Activated T-cell treated with anti-CD3 and anti-CD28 coated beads, Interleukin-2, amount 50 U/mL, for 48 hours (primary cell): ENCODE data around the gene TJP2.

Experiments used
- DNase-seq, 2 experiments: peaks; one replicate each; pipeline ENCODE4 v3.0.0-alpha.2; 2020

The TJP2 gene

DNA sequence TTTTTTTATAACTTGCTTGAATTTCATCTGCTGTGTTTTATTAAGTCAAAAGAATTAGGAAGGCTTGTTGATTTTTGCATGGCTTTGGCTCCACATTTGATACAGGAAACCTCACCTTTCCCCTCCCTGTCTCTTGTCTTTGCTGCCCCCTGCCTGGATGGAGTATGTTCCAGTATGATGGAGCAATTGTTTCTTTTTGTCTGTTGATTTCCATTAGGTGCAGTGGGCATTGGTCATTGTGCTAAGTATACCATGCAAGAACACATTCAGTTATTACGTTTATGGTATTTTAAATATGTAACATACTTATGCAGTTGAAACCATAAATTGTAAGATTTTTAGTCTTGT, 19.6 kb downstream of the TJP2 start:
- DNase-seq = no peak

DNA sequence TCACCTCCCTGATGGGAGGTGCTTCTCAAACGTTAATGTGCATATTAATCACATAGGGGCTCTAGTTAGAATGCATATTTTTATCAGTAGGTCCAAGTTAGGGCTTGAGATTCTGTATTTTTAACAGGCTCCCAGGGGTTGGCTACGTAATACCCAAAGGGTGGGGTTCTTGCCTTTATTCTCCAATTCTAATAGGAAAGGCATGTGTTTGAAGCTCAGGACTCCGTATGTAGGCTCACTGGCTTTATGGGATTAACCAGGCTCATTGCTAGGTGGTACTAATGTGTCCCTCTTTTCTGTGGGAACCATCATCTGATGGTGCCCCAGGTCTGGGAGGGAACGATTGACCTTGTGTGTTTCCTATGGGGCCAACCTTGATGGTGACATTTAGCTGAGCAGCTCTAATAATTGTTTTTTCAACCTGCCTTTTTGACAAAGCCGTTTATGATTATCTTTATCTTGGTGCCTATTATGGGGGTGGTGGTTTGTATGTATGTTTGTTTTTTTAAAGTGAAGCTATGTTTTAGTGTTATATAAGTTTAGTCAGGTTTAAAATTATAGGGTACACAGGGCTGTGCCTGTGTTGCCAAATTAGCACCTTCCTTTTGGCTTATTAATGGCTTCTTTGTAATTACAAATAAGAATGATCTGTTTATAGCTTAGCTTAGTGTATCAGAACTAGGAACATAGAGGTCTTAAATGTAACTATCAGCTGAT, 20.8 kb downstream of the TJP2 start:
- no peak for DNase-seq

DNA sequence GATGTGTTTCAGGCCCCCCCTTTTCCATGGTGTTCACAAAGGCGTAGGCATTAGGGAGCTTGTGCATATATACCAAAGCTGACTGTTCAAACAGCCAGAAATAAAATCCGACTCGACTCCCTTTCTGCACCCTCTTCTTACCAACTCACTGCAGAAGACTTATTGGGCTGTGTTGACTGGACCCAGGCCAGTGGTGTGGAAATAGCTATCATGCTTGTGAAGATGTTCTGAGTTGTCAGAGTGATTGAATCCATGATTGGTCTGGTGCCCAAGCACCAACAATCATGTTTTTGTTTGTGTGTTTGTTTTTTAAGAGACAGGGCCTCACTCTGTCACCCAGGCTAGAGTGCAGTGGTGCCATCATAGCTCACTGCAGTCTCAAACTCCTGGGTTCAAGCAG, 21.6 kb downstream of the TJP2 start:
- DNase-seq = no peak

DNA sequence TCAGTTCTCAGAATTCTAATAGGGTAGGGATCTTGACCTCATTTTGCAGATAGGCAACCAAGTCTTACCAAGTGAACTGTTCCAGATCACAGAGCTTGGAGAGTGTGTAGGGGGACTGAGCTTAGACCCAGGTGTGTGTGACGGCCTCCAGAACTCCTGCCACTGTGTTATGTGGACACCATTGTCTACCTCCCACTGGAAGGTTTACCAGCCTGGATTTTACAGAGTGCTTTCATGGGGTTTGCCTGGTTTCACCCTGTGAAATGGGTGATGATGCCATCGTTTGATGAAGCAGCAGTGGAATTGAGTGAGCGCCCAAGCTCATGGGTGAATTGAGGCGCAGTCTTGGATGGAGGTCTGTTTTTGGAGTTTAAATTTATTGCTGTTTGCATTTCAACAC, 23.6 kb downstream of the TJP2 start:
- DNase-seq = no peak

DNA sequence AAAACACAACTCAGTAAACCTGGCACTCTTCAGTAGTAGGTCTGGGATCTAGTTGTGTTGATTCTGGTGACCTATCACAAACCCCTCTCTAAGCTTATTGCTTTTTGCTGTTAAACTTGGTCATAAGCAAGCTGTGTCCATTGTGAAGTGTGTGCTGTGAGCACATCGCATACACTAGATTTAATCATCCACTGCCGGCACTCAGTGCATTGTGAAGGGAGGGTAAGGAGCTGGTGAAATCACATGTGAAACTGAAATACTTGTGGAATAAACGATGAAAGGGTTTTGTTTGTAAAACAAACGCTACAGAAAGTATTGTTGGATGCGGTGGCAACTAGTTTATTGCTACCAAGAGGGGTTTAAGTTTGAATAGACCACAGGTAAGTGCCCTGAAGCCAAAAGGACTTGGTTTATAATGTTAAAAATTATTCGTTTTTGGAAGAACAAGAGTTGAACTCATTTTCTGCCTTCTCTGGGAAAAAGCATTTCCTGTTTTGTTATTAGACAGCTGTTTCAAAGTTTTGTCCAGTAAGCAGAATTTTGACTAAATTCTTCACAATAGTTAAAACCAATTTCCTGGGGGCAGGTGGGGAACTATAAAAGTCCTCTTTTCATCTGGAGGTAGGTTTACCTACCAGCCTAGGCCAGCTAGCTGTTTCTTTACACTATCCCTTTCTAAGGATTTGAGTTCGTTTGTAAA, 24.6 kb downstream of the TJP2 start:
- DNase-seq = no peak

DNA sequence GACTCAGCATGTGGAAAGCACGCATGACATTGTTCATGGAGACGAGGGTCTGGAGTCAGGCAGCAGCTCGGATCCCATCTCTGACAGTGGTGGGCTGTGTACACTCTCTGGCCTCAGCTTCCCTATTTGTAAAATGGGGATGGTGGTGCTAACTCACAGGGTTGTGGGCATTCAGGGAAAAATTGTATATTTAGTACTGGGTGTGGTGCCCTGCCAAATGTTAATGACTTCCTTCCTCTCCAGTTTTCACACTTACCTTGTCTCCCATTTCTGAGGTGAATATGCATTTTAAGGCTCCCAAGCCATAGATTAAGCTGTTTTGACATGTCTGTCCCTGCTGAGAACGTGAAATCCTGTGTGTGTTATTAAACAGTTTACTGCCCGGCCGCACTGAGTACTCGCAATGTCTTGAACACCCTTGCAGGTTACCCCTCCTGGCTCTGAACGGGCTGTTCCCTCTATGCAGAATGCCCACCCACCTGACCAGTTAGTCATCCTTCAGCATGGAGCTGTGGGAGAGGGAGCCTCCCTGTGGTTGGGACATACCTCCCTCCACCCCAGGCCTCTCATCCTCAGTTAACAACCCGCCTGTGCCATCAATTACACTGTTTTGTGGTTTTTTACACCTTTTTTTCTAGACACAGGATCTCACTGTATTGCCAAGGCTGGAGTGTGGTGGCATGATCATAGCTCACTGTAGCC, 25.8 kb downstream of the TJP2 start:
- DNase-seq = no peak

DNA sequence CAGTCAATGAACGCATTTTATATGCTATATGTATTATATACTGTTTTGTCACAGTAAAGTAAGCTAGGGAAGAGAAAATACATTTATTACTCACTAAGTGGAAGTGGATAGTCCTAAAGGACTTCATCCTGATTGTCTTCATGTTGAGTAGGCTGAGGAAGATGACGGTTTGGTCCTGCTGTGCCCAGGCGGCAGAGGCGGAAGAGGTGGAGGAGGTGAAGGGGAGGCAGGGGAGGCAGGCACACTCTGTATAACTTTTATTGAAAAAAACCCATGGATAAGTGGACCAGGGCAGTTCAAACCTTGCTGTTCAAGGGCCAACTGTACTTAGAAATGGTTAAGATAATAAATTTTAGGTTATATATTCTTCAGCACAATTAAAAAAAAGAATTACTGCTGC, 28.5 kb downstream of the TJP2 start:
- no peak for DNase-seq

DNA sequence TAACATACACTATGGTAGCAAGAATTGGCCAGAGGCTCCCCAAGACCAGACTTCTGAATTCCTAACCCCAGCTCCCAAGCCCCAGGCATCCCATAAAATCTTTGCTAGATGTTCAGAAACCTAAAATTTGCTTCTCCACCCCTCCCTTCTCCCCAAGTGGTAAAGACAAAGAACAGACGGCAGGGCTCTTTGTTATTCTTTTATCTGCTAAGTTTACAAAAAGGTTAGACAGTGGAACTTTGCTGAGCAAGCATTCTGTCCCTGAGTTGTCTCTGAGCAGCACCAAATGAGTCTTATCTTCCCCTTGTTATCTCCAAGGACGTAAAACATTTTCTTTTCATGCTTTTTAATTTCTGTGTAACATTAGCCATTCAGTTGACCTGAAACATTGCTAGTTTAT, 30.2 kb downstream of the TJP2 start:
- no peak for DNase-seq

DNA sequence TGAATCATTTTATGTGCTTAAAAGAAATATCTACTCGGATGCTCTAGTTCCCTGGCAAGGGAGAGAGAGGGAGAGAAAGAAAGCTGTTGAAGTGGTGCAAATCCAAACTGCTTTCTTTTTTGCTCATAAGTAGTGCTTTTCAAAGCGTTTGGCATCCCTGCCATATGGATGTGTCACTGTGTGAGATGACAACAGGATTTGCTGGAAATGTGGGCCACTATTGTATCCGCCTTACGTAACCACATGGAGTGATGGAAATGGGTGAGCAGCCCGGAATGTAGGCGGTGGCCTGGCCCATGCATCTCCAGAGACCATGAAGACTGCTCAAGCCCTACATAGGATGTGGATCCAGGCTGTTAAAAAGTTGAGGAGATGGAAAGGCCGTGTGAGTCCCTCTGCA, 30.8 kb downstream of the TJP2 start:
- no peak for DNase-seq

DNA sequence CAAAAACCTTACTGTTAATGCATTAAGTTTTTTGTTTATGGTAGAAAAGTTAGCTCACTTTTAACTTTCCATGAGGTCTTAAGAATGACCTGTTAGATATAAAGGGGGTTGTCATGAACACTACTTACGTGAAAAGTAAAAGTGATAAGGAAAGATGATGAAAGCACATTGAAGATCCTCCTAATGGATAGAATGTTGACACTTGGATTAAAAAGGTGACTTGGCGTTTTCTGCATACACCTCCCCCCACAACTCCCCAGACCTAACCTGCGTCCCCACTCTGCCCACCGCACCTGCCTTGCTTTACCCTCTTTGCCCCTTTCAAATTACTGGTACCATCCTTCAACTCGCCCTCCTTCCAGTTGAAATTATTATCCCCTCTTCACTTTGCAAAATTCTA, 32.0 kb downstream of the TJP2 start:
- no peak for DNase-seq

DNA sequence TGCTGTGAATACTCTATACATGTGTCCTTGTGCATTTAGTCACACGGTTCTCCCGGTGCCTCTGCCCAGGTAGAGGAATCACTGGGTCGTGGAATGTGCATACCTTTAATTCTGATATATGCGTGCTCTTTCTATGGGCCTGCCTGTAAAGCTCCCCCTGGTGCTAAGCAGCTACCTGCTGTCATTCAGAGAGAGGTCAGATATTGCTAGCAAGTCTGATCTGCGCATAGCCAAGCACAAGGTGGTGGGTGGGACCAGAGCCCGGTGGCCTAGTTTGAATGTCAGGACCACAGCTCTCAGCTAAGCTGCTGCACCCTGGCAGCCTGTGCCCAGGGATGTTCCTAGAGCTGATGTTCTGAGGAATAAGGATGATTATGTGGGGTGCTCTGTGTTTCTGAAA, 33.4 kb downstream of the TJP2 start:
- DNase-seq = no peak

DNA sequence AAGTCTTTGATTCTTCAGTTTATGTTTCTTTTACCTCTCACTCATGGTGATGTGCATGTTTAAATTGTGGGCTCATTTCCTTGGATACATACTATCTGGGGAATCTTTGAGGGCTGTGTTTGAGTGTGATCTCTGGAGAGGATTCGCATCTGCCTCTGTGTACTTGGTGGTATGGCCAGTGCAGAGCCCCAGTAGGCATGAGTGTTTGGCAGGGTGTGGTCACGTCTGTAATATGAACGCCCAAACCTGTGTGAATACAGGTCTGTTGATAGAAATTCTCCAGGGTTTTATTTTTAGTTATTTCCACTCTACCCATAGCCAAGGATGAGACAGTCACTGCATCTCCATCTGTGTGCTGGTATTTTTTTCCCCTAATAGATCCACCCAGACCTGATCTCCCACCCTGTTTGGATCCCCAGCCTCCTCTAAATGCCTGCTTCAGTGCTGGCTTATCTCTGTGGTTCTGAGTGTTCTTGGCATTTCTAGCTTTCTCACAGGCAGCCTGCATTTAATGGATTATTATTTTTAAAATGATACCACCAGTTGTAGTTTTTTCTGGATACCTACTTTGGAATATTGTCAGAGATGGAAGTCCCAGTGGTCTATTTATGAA, 37.5 kb downstream of the TJP2 start:
- DNase-seq = no peak

DNA sequence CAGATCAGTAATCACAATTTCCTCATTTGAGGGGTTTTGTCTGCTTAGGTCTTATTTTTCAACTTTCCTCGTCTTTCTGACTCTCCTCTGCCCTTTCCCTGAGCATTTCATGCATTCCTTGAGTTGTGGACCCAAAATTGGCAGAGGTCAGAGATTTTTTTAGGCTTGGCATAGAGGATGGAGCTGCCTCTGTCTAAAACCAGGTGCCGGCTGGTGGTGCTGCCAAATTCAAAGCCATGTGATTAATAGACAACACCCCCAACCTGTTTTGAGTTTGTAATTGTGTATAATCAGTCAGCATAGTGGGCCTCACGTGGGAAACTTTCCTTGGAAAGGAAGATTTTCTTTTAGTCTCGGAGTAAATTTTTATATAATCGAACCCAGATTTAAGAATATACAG, 39.6 kb downstream of the TJP2 start:
- DNase-seq = no peak

DNA sequence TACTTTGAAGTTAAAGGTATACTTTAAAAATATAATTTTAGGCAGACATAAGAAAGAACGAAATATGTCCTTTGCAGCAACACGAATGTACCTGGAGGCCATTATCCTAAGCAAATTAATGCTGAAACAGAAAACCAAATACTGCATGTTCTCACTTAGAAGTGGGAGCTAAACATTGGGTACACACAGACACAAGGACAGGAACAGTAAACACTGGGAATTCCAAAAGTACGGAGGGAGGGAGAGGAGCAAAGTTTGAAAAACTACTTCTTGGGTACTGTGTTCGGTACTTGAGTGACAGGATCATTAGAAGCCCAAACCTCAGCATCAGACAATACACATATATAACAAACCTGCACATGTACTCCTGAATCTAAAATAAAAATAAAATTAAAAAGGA, 40.9 kb downstream of the TJP2 start:
- no peak for DNase-seq

DNA sequence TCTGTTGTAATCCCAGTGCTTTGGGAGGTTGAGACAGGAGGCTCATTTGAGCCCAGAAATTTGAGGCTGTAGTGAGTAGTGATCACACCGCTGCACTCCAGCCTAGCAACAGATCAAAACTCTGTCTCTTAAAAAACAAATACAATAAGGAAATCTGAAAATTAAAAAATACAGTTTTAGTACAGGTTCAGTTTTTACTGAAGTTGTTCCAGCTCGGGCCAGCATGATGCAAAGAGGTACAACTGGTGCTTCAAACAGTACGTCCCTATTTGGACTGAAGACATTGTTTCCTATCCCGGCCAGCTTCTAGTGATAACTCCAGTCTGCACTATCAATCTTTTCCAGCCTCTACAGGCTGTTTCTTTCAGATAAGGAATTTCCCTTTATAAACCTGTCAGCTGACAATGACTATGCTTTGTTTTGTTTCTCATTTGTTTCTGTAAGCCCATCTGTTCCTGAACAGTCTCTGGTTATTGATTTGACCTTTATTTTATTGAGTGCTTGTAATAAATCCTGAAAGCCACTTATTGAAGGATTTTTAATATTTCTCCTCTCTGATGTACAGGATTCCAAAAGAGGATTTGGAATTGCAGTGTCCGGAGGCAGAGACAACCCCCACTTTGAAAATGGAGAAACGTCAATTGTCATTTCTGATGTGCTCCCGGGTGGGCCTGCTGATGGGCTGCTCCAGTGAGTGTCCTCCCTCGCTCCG, 41.9 kb downstream of the TJP2 start:
- no peak for DNase-seq

DNA sequence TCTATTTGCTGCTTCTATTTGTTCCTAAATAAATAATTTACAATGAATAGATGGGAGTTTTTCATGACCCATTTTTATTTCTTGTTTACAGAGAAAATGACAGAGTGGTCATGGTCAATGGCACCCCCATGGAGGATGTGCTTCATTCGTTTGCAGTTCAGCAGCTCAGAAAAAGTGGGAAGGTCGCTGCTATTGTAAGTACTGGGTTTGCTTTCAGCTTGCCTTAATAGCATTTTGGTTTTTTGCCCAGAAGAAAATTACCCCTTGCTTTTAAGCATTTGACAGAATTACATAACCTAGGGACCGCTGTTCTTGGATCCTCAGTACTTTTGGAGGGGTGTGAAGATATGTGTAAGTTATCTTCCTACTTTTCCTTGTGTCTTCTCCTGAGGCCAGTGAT, 44.1 kb downstream of the TJP2 start:
- no peak for DNase-seq

DNA sequence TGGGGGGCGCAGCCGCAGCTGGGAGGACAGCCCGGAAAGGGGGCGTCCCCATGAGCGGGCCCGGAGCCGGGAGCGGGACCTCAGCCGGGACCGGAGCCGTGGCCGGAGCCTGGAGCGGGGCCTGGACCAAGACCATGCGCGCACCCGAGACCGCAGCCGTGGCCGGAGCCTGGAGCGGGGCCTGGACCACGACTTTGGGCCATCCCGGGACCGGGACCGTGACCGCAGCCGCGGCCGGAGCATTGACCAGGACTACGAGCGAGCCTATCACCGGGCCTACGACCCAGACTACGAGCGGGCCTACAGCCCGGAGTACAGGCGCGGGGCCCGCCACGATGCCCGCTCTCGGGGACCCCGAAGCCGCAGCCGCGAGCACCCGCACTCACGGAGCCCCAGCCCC, 47.0 kb downstream of the TJP2 start:
- DNase-seq = no peak

DNA sequence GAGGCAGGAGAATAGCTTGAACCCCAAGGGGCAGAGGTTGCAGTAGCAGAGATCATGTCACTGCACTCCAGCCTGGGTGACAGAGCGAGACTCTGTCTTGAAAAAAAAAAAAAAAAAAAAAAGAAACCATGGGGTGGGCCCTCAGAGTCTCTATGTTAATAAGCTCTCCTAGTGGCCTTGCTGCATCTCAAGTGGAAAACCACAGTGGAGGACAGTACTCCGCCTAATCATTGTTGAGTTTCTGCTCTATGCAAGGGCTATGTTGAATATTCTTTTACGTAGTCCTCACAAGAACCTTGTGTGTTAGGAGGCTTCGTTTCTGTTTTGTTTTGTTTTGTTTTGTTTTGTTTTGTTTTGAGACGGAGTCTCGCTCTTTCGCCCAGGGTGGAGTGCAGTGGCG, 48.9 kb downstream of the TJP2 start:
- DNase-seq = no peak

DNA sequence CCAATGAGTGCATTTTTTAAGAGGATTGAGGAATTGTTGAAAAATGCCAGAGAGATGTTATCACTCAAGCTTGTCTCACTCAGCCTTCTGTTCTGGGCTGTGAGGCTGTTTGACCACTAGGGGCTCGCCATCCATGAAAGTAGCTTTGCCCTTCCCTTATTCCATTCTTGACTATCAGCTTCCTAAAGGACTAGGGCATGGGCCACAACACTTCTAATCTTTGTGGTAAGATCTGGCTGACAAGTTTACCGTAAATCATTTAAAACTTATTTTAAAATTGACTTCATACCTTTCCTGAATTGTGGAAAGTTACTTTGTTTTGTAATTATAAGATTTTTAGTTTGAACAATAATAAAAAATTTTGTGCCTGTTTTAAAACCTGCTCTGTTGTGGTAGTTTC, 49.5 kb downstream of the TJP2 start:
- no peak for DNase-seq

DNA sequence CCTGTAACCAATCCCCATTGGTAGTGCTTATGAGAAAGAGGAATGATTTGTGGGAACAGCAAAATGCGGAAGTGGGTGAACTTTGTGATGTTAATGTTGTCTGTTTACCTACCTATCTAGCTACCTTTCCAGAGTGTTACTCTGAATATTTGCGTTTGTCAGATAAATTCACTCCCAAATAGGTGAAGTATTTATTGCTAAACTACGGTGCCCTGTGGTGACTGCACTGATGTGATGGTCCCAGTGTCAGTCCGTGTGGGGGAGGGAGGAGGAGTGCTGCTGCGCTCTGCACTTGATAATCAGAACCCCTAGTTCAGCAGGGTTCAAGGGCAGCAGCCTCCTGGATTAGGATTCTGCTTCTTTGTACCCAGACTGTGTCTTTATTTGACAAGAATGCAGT, 55.3 kb downstream of the TJP2 start:
- no peak for DNase-seq

DNA sequence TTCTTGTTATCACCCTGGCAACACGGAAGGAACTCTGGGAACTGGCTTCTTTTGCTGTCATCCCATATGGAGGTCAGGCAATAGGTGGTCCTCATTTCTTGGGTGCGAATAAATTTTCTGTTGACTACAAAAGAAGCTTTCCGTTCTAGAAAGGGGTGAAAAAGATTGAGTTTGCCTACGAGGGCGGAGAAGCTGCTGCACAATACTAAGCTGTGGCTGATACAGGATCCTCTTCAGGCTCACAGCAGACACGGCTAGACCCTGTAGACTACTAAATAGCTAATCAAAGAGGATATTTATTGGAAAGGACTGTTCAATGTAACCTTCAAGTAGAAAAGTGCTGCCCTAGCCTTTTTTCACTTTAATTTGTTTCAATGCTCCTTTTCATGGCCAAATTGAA, 58.1 kb downstream of the TJP2 start:
- no peak for DNase-seq

DNA sequence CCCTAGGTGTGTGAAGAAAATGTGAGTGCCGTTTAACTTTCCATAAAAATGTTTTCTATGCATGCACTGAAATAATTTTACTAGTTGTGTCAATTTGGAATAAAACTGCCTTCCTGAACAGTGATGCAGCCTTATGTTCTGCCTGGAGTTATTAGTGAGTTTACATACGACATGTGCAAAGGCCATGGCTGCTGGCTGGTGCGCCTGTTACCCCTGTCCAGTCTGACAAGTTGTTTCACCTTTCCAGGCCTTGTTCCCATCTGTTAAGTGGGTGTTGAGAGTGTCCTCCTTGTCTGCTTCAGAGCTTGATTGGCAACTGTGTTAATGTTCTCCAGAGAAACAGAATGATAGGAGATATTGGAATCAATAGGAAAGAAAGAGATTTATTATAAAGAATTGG, 60.6 kb downstream of the TJP2 start:
- no peak for DNase-seq

DNA sequence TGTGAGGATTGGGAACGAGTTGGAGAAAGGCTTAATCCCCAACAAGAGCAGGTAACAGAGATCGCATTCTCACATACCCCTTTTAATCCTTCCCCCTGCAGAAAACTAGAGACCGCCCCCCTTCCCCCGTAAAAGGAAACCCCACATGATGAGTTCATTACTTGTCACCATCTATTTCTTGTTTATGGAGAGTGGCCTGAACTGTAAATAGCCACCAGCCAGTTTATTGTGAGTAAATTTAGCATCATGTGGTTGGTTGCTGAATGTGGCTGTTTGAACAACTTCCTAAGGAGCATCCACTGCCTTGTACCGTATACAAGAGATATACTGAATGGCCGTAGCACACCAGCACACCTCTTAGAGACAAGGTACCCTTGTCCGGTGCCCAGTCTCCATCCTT, 62.1 kb downstream of the TJP2 start:
- DNase-seq = no peak
